Keratinocyte (primary cell): ENCODE results near the gene PRKD3. TPM values are rescaled to one million over a fixed set of nuclear protein-coding genes. Genes with fewer than 3 reads are reported as not detected.

Source experiments
- DNase-seq: peaks from one replicate; pipeline ENCODE4 v3.0.0-alpha.2; 2011; ENCODE audit warnings: low read depth, missing footprints, low spot score
- FAIRE-seq: peaks from 2 replicates; lab custom pipeline; 2011; peaks lifted over from hg19 to GRCh38; lab: Jason Lieb, UNC
- H2AFZ ChIP-seq: 2 replicates; pipeline ENCODE4 v1.6.0; 2012; ENCODE audit warnings: low read length, control low read depth, inconsistent platforms; ENCODE audit not compliant: control insufficient read depth
- H3K27ac ChIP-seq: 2 replicates; pipeline ENCODE4 v1.5.1; 2011; ENCODE audit warnings: low read length; ENCODE audit not compliant: control insufficient read depth, insufficient read depth
- H3K27me3 ChIP-seq: 3 replicates; pipeline ENCODE4 v1.6.0; 2011; ENCODE audit warnings: low read length; ENCODE audit not compliant: control insufficient read depth, insufficient read depth; ENCODE audit errors: extremely low read depth
- H3K36me3 ChIP-seq, 2 experiments: 2 replicates in 1 of 2; 3 replicates in 1 of 2; pipeline ENCODE4 v1.5.1; 2011; ENCODE audit warnings: low read length in 2 of 2, mild to moderate bottlenecking in 1 of 2; ENCODE audit not compliant: control insufficient read depth in 2 of 2, insufficient read depth in 2 of 2; ENCODE audit errors: extremely low read depth in 1 of 2
- H3K4me1 ChIP-seq: 3 replicates; pipeline ENCODE4 v1.5.1; 2011; ENCODE audit warnings: low read length; ENCODE audit not compliant: control insufficient read depth, insufficient read depth; ENCODE audit errors: extremely low read depth
- H3K4me2 ChIP-seq: 3 replicates; pipeline ENCODE4 v1.6.0; 2011; ENCODE audit warnings: low read depth, low read length; ENCODE audit not compliant: control insufficient read depth, insufficient read depth; ENCODE audit errors: extremely low read depth
- H3K4me3 ChIP-seq, 3 experiments: fragments of 200-600 bp in 1 of 3; sonication (generic) in 1 of 3; 2 replicates in 2 of 3; 3 replicates in 1 of 3; pipeline ENCODE4 v1.5.1; 2011 to 2016; ENCODE audit warnings: low read length in 3 of 3, mild to moderate bottlenecking in 3 of 3, control low read depth in 2 of 3, inconsistent platforms in 1 of 3, low read depth in 1 of 3, mixed read lengths in 1 of 3, mixed run types in 1 of 3, moderate library complexity in 1 of 3; ENCODE audit not compliant: control insufficient read depth in 2 of 3, insufficient read depth in 2 of 3; ENCODE audit errors: extremely low read depth in 1 of 3
- H3K79me2 ChIP-seq: 2 replicates; pipeline ENCODE4 v1.6.0; 2012; ENCODE audit warnings: low read length; ENCODE audit not compliant: control insufficient read depth, insufficient read depth
- H3K9ac ChIP-seq: 3 replicates; pipeline ENCODE4 v1.6.0; 2011; ENCODE audit warnings: low read length; ENCODE audit not compliant: control insufficient read depth, insufficient read depth; ENCODE audit errors: extremely low read depth
- H3K9me1 ChIP-seq: 3 replicates; pipeline ENCODE4 v1.6.0; 2011; ENCODE audit warnings: low read length; ENCODE audit not compliant: control insufficient read depth, insufficient read depth; ENCODE audit errors: extremely low read depth
- H3K9me3 ChIP-seq: 2 replicates; pipeline ENCODE4 v1.5.1; 2012; ENCODE audit warnings: low read depth, low read length; ENCODE audit not compliant: control insufficient read depth
- H4K20me1 ChIP-seq: 3 replicates; pipeline ENCODE4 v1.6.0; 2011; ENCODE audit warnings: low read length; ENCODE audit not compliant: control insufficient read depth, insufficient read depth; ENCODE audit errors: extremely low read depth
- EZH2 ChIP-seq: IDR thresholded peaks from one replicate; pipeline ENCODE4 v1.6.1; 2012; ENCODE audit warnings: inconsistent platforms, mild to moderate bottlenecking, low read length, moderate library complexity
- dilution Hi-C: fragments of 300-500 bp; cut with MboI; formaldehyde crosslinking; loops from one replicate; pipeline ENCODE4 v1.7.0; 2020; ENCODE audit warnings: low sequenced_read_pairs; ENCODE audit not compliant: extremely low pct_ligation_motif_present
- polyA plus RNA-seq, 5 experiments: library from polyadenylated mRNA; depleted of rRNA in 3 of 5; stranded (reverse) in 3 of 5; stranded (forward) in 1 of 5; unstranded in 1 of 5; fragments of >200 nt; gene quantifications; 1 replicate in 1 of 5; 2 replicates in 3 of 5; 3 replicates in 1 of 5; pipeline versions ENCODE4 v1.2.1 to v1.2.3, GENCODE V29; 2011 to 2012; ENCODE audit warnings: missing spikeins in 2 of 5, low read depth in 1 of 5, low replicate concordance in 1 of 5
- TF ChIP-seq, protein P1 (sequence below), 3 experiments: IDR thresholded peaks in 1 of 3; conservative IDR thresholded peaks in 1 of 3; optimal IDR thresholded peaks in 1 of 3; 2 replicates in 2 of 3; 3 replicates in 1 of 3; pipeline versions ENCODE3 to v1.5.1; 2011; ENCODE audit warnings: low read length in 3 of 3, mild to moderate bottlenecking in 3 of 3, moderate library complexity in 2 of 3, control low read depth in 1 of 3, inconsistent platforms in 1 of 3; ENCODE audit not compliant: insufficient read depth in 2 of 3; ENCODE audit errors: extremely low read depth in 1 of 3

PRKD3 gene
- polyA plus RNA-seq, 1 donor (not counting 4 experiments of a cell fraction or from before 2014, with no cell fraction given), result 25.4 TPM

GRCh38 chr2:37323176-37323780 is 1.4 kb downstream of the PRKD3 start:
- Histone ChIP-seq H3K9me3 (no peaks in the 10 kb centered on the region), H3K27ac (peak overlapping the region; percentile 83), H3K4me1 (peaks cover 30% of the 10 kb centered on the region), H3K36me3 (no peaks in the 10 kb centered on the region), H3K9ac (peak overlapping the region; percentile 87), H3K79me2 (peaks cover 51% of the 10 kb centered on the region), H2AFZ (peak overlapping the region; percentile 82), H3K27me3 (no peaks in the 10 kb centered on the region), H3K4me3 (peak overlapping the region; percentile 72 to 89 (median 85)), H4K20me1 (no peaks in the 10 kb centered on the region), H3K9me1 (no peaks in the 10 kb centered on the region), H3K4me2 (peak overlapping the region; percentile 88)
- dilution Hi-C loops, result no loop called here
- TF ChIP-seq EZH2, result no peak
- TF ChIP-seq, protein P1, sequence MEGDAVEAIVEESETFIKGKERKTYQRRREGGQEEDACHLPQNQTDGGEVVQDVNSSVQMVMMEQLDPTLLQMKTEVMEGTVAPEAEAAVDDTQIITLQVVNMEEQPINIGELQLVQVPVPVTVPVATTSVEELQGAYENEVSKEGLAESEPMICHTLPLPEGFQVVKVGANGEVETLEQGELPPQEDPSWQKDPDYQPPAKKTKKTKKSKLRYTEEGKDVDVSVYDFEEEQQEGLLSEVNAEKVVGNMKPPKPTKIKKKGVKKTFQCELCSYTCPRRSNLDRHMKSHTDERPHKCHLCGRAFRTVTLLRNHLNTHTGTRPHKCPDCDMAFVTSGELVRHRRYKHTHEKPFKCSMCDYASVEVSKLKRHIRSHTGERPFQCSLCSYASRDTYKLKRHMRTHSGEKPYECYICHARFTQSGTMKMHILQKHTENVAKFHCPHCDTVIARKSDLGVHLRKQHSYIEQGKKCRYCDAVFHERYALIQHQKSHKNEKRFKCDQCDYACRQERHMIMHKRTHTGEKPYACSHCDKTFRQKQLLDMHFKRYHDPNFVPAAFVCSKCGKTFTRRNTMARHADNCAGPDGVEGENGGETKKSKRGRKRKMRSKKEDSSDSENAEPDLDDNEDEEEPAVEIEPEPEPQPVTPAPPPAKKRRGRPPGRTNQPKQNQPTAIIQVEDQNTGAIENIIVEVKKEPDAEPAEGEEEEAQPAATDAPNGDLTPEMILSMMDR (optimal IDR thresholded peaks at IDR 0.05 in 1 of 3, IDR thresholded peaks at IDR 0.05 in 1 of 3, conservative IDR thresholded peaks at IDR 0.05 in 1 of 3; ENCODE audit: extremely low read depth in 1 of 3, insufficient read depth in 2 of 3, low read length in 3 of 3), result no peak
- no peak for FAIRE-seq
- DNase-seq, result no peak

DNA sequence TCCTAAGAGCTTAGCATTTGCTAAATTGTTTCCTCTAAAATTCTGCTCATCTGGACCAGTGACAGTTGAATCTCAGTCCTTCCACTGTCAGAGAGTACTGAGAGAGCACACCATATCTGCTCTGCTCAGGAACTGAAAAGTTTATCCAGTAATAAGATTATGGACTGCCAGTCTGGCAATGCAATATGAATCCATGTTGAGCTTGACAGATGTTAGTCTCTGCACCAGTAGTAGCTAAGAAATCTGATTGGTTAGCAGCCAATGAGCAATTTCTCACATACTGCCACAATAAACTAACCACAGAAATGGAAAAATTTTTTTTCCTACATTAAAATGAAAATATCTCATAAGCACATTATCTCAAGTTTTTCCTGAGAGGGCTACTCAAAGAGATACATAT is 2.3 kb downstream of the PRKD3 start:
- FAIRE-seq (no peak), DNase-seq (no peak)
- Histone ChIP-seq H3K36me3 (no peaks in the 10 kb centered on the region), H3K4me3 (peak overlapping the region in 2 of 3 experiments; percentile 85 to 89), H4K20me1 (no peaks in the 10 kb centered on the region), H3K4me1 (peaks cover 39% of the 10 kb centered on the region), H3K9me3 (no peaks in the 10 kb centered on the region), H2AFZ (no peak overlapping the region), H3K4me2 (peak overlapping the region; percentile 88), H3K79me2 (peaks cover 56% of the 10 kb centered on the region), H3K9me1 (no peaks in the 10 kb centered on the region), H3K27ac (no peak overlapping the region), H3K9ac (peak overlapping the region; percentile 87), H3K27me3 (no peaks in the 10 kb centered on the region)
- dilution Hi-C loops, result no loop called here
- TF ChIP-seq EZH2, result no peak
- TF ChIP-seq, protein P1 (optimal IDR thresholded peaks at IDR 0.05 in 1 of 3, IDR thresholded peaks at IDR 0.05 in 1 of 3, conservative IDR thresholded peaks at IDR 0.05 in 1 of 3; ENCODE audit: extremely low read depth in 1 of 3, insufficient read depth in 2 of 3, low read length in 3 of 3), result no peak
